ENCODE data around the gene GPR27. TPM values are rescaled to one million over a fixed set of nuclear protein-coding genes. Genes with fewer than 3 reads are reported as not detected.

GPR27 gene
- total and polyA plus RNA-seq, 4 donors: 0.09 to 0.65 (median 0.17) TPM; not detected in 1

DNA sequence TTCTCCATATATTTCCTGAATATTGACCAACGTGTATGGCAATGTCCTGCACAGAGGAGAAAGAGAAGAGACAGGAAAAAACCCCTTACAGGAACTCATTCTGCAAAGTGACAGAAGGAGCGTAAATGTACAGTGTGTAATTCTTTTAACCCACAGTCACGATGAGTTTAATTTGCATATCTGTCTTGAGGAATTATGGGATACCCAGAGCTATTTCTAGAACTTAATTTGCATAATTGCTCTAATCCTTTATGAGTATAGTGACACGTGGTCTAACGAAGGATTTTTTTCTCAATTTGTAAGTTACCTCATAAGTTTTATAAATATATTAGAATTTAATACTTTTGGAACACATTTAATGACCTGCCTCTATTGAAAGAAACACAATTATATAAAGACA lies 9.8 kb downstream of the GPR27 start:
- H3K27ac ChIP-seq (ENCODE audit: low read depth in 1 of 2, low read length in 2 of 2): no peak overlapping the region
- peaks cover 0 to 7% (median 3%) of the 10 kb centered on the region in 4 donors for H3K27me3 ChIP-seq (ENCODE audit: control insufficient read depth in 4 of 4, insufficient read depth in 4 of 4, low read length in 3 of 4)
- TF ChIP-seq, protein P1, sequence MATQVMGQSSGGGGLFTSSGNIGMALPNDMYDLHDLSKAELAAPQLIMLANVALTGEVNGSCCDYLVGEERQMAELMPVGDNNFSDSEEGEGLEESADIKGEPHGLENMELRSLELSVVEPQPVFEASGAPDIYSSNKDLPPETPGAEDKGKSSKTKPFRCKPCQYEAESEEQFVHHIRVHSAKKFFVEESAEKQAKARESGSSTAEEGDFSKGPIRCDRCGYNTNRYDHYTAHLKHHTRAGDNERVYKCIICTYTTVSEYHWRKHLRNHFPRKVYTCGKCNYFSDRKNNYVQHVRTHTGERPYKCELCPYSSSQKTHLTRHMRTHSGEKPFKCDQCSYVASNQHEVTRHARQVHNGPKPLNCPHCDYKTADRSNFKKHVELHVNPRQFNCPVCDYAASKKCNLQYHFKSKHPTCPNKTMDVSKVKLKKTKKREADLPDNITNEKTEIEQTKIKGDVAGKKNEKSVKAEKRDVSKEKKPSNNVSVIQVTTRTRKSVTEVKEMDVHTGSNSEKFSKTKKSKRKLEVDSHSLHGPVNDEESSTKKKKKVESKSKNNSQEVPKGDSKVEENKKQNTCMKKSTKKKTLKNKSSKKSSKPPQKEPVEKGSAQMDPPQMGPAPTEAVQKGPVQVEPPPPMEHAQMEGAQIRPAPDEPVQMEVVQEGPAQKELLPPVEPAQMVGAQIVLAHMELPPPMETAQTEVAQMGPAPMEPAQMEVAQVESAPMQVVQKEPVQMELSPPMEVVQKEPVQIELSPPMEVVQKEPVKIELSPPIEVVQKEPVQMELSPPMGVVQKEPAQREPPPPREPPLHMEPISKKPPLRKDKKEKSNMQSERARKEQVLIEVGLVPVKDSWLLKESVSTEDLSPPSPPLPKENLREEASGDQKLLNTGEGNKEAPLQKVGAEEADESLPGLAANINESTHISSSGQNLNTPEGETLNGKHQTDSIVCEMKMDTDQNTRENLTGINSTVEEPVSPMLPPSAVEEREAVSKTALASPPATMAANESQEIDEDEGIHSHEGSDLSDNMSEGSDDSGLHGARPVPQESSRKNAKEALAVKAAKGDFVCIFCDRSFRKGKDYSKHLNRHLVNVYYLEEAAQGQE (IDR thresholded peaks at IDR 0.05): no peak
- no peak for TF ChIP-seq SP1 (IDR thresholded peaks at IDR 0.05)
- TF ChIP-seq, protein P2, sequence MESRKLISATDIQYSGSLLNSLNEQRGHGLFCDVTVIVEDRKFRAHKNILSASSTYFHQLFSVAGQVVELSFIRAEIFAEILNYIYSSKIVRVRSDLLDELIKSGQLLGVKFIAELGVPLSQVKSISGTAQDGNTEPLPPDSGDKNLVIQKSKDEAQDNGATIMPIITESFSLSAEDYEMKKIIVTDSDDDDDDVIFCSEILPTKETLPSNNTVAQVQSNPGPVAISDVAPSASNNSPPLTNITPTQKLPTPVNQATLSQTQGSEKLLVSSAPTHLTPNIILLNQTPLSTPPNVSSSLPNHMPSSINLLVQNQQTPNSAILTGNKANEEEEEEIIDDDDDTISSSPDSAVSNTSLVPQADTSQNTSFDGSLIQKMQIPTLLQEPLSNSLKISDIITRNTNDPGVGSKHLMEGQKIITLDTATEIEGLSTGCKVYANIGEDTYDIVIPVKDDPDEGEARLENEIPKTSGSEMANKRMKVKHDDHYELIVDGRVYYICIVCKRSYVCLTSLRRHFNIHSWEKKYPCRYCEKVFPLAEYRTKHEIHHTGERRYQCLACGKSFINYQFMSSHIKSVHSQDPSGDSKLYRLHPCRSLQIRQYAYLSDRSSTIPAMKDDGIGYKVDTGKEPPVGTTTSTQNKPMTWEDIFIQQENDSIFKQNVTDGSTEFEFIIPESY (IDR thresholded peaks at IDR 0.05): no peak
- TF ChIP-seq, protein P3, sequence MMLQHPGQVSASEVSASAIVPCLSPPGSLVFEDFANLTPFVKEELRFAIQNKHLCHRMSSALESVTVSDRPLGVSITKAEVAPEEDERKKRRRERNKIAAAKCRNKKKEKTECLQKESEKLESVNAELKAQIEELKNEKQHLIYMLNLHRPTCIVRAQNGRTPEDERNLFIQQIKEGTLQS (IDR thresholded peaks at IDR 0.05): no peak
- TF ChIP-seq NR2F2 (IDR thresholded peaks at IDR 0.05): no peak
- no peak for TF ChIP-seq FOXA1 (IDR thresholded peaks at IDR 0.05)
- no peak for TF ChIP-seq HNF4A (conservative IDR thresholded peaks at IDR 0.05)
- no peak for TF ChIP-seq RAD21 (IDR thresholded peaks at IDR 0.05)
- TF ChIP-seq FOXA2 (IDR thresholded peaks at IDR 0.05): no peak
- no peak for TF ChIP-seq JUND (IDR thresholded peaks at IDR 0.05)
- TF ChIP-seq YY1 (IDR thresholded peaks at IDR 0.05): no peak
- no peak for TF ChIP-seq EGR1 (IDR thresholded peaks at IDR 0.05; ENCODE audit: low read depth in 2 of 2)
- no peak for TF ChIP-seq HNF4G (IDR thresholded peaks at IDR 0.05)
- no peak for DNase-seq (ENCODE audit: low spot score)
- WGBS: 69% methylated on average over 5 of the region's 5 CpGs
- no peak overlapping the region for H3K9ac ChIP-seq (ENCODE audit: low read depth in 1 of 2, low read length in 2 of 2)
- H3K36me3 ChIP-seq (ENCODE audit: control insufficient read depth in 4 of 4, insufficient read depth in 3 of 4, low read depth in 1 of 4, low read length in 3 of 4): no peaks in the 10 kb centered on the region
- H3K4me1 ChIP-seq (ENCODE audit: control insufficient read depth in 4 of 4, insufficient read depth in 4 of 4, low read length in 3 of 4): no peaks in the 10 kb centered on the region
- no peaks in the 10 kb centered on the region for H3K9me3 ChIP-seq (ENCODE audit: control insufficient read depth in 4 of 4, low read length in 3 of 4)
- no peak overlapping the region for H3K4me3 ChIP-seq (ENCODE audit: low read depth in 1 of 3, low read length in 3 of 3)

DNA sequence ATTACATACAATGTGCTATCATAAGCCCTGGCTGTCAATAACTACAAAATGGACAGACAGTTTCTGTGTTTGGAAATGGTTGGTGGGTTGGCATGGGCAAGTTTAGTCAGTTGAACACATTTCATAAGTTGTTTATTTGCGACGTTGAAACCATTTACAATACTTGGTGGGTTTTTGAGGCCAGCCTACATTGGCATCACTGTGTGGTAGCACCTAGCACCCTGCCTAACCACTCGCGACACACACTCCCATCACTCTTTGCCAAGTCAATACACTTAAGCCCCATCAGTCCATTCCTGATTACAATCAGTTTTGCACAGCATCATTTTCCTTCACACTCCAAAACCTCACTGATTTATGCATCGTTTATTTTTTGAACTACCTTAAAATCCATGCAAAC lies 17.5 kb downstream of the GPR27 start:
- no peak for DNase-seq (ENCODE audit: low spot score)
- Histone ChIP-seq H3K9me3 (ENCODE audit: control insufficient read depth in 4 of 4, low read length in 3 of 4) (no peaks in the 10 kb centered on the region), H3K27ac (ENCODE audit: low read depth in 1 of 2, low read length in 2 of 2) (no peak overlapping the region), H3K27me3 (ENCODE audit: control insufficient read depth in 4 of 4, insufficient read depth in 4 of 4, low read length in 3 of 4) (no peaks in the 10 kb centered on the region), H3K9ac (ENCODE audit: low read depth in 1 of 2, low read length in 2 of 2) (no peak overlapping the region), H3K4me1 (ENCODE audit: control insufficient read depth in 4 of 4, insufficient read depth in 4 of 4, low read length in 3 of 4) (no peaks in the 10 kb centered on the region), H3K4me3 (ENCODE audit: low read depth in 1 of 3, low read length in 3 of 3) (no peak overlapping the region), H3K36me3 (ENCODE audit: control insufficient read depth in 4 of 4, insufficient read depth in 3 of 4, low read depth in 1 of 4, low read length in 3 of 4) (no peaks in the 10 kb centered on the region)
- 68% methylated on average over 5 of the region's 5 CpGs for WGBS
- no peak for TF ChIP-seq HNF4A (conservative IDR thresholded peaks at IDR 0.05)
- TF ChIP-seq SP1 (IDR thresholded peaks at IDR 0.05): no peak
- TF ChIP-seq, protein P3 (IDR thresholded peaks at IDR 0.05): no peak
- no peak for TF ChIP-seq TAF1 (conservative IDR thresholded peaks at IDR 0.05)
- no peak for TF ChIP-seq NR2F2 (IDR thresholded peaks at IDR 0.05)
- TF ChIP-seq EGR1 (IDR thresholded peaks at IDR 0.05; ENCODE audit: low read depth in 2 of 2): no peak
- TF ChIP-seq RAD21 (IDR thresholded peaks at IDR 0.05): no peak
- TF ChIP-seq, protein P1 (IDR thresholded peaks at IDR 0.05): no peak
- no peak for TF ChIP-seq YY1 (IDR thresholded peaks at IDR 0.05)

All from liver (tissue), 9 donors.